ENCODE results near the gene ARID1B.

GRCh38 chr6:157014871-157015270, 237.7 kb downstream of the ARID1B start:
- TF ChIP-seq CTCF (IDR thresholded peaks at IDR 0.05 in 8 of 11, conservative IDR thresholded peaks at IDR 0.05 in 3 of 11) = no peak
- TF ChIP-seq POLR2A (IDR thresholded peaks at IDR 0.05) = no peak
